ENCODE results near the gene EPHA1. TPM values are rescaled to one million over a fixed set of nuclear protein-coding genes. Genes with fewer than 3 reads are reported as not detected.
"Not testable (repeated sequence)": the region's sequence is repeated elsewhere in the genome, so short reads cannot be mapped to it uniquely, and the experiment has no call there.

EPHA1 gene
- total and polyA plus RNA-seq, 2 donors (not counting 1 experiment from before 2014, with no cell fraction given) = 0.39 to 0.49 TPM

DNA sequence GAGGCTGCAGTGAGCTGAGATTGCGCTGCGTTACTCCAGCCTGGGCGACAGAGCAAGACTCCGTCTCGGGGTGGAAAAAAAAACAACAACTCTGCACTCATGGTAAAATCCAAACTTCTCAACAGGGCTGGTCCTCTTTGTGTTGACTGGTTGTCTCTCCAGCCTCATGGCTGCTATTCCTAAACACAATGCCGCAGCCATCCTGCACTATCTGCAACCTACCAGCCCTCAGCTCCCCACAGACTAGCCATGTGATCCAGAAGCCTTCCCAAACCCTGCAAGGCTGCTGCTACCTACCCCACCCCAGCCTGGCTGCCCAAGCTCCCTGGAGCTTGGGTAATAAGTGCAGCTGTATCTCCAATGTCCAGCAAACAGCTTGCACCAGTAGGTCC lies 15.8 kb downstream of the EPHA1 start:
- no peak overlapping the region for H3K27ac ChIP-seq (ENCODE audit: low read length in 2 of 2)
- no peak for ATAC-seq (ENCODE audit: low read depth)

DNA sequence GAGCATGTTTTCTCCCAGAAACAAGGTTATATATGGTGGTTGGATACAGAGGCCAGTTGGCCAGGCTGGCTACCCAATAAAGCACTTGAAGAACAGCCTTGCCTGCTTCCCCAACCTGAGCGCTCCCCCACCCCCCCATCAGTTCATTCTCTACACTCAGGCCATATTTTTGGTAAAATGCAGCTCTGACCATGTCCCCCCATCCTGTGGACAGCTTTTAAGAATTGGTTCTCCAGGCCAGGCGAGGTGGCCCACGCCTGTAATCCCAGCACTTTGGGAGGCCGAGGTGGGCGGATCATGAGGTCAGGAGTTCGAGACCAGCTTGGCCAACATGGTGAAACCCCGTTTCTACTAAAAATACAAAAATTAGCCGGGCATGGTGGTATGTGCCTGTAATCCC lies 16.2 kb downstream of the EPHA1 start:
- CTCF ChIA-PET = interaction anchor here (1.0 to 1.3 kb wide), 2 partner anchors 8 to 12 kb away, joined by 3 to 5 read pairs; no protein-coding TSS in a partner anchor
- H3K4me1 Mint-ChIP-seq; H3K4me1 ChIP-seq (ENCODE audit: control insufficient read depth in 2 of 2, insufficient read depth in 2 of 2, low read length in 2 of 2); H3K9me3 Mint-ChIP-seq (ENCODE audit: insufficient read depth); H3K9me3 ChIP-seq (ENCODE audit: control extremely low read depth in 1 of 3, control insufficient read depth in 2 of 3, insufficient read depth in 1 of 3, low read length in 2 of 3); ATAC-seq (ENCODE audit: low read depth); intact Hi-C loops (cut with micrococcal nuclease); H3K27me3 Mint-ChIP-seq; H3K79me2 ChIP-seq (ENCODE audit: control insufficient read depth, insufficient read depth, low read length); H3K9ac ChIP-seq (ENCODE audit: low read length); DNase-seq; POLR2A ChIA-PET; H2AFZ ChIP-seq (ENCODE audit: insufficient read depth, low read depth, low read length, poor library complexity, severe bottlenecking); H3K4me3 ChIP-seq (ENCODE audit: control extremely low read depth in 1 of 5, extremely low read depth in 1 of 5, insufficient read depth in 1 of 5, low read depth in 2 of 5, low read length in 4 of 5); H3K27me3 ChIP-seq (replicated peaks in 1 of 4; ENCODE audit: control extremely low read depth in 1 of 4, control insufficient read depth in 3 of 4, insufficient read depth in 4 of 4, low read length in 3 of 4); H3K27ac ChIP-seq (ENCODE audit: low read length in 2 of 2); H4K20me1 ChIP-seq (ENCODE audit: control insufficient read depth, insufficient read depth, low read length, poor library complexity, severe bottlenecking); H3K27ac Mint-ChIP-seq; H3K4me3 Mint-ChIP-seq; H3K4me2 ChIP-seq (replicated peaks; ENCODE audit: low read depth, low read length, poor library complexity, severe bottlenecking): not testable (repeated sequence)
- 97% methylated on average over 7 of the region's 8 CpGs for WGBS (ENCODE audit: insufficient coverage)
- peaks cover 0 to 17% of the 10 kb centered on the region in 2 experiments for H3K36me3 ChIP-seq (replicated peaks in 1 of 2; ENCODE audit: control extremely low read depth in 1 of 2, control insufficient read depth in 1 of 2, extremely low read depth in 1 of 2, insufficient read depth in 2 of 2, low read length in 1 of 2)

More for the DNA sequence above, 15.8 kb downstream of the EPHA1 start:
- ChIA-PET POLR2A (no interaction called here), CTCF (interaction anchor here (1.0 to 1.3 kb wide), 2 partner anchors 8 to 12 kb away, joined by 3 to 5 read pairs; no protein-coding TSS in a partner anchor)
- 96% methylated on average over 6 of the region's 6 CpGs for WGBS (ENCODE audit: insufficient coverage)
- Mint-ChIP-seq H3K27me3 (no peaks in the 10 kb centered on the region), H3K27ac (no peak overlapping the region), H3K4me3 (no peak overlapping the region), H3K4me1 (no peaks in the 10 kb centered on the region), H3K9me3 (ENCODE audit: insufficient read depth) (no peaks in the 10 kb centered on the region)
- intact Hi-C loops (cut with micrococcal nuclease) = no loop called here
- Histone ChIP-seq H3K36me3 (replicated peaks in 1 of 2; ENCODE audit: control extremely low read depth in 1 of 2, control insufficient read depth in 1 of 2, extremely low read depth in 1 of 2, insufficient read depth in 2 of 2, low read length in 1 of 2) (peaks cover 0 to 17% of the 10 kb centered on the region in 2 experiments), H2AFZ (ENCODE audit: insufficient read depth, low read depth, low read length, poor library complexity, severe bottlenecking) (no peak overlapping the region), H3K4me2 (replicated peaks; ENCODE audit: low read depth, low read length, poor library complexity, severe bottlenecking) (no peak overlapping the region), H4K20me1 (ENCODE audit: control insufficient read depth, insufficient read depth, low read length, poor library complexity, severe bottlenecking) (no peaks in the 10 kb centered on the region), H3K9ac (ENCODE audit: low read length) (no peak overlapping the region), H3K9me3 (ENCODE audit: control extremely low read depth in 1 of 3, control insufficient read depth in 2 of 3, insufficient read depth in 1 of 3, low read length in 2 of 3) (no peaks in the 10 kb centered on the region), H3K4me3 (ENCODE audit: control extremely low read depth in 1 of 5, extremely low read depth in 1 of 5, insufficient read depth in 1 of 5, low read depth in 2 of 5, low read length in 4 of 5) (no peak overlapping the region), H3K4me1 (ENCODE audit: control insufficient read depth in 2 of 2, insufficient read depth in 2 of 2, low read length in 2 of 2) (no peaks in the 10 kb centered on the region), H3K27me3 (replicated peaks in 1 of 4; ENCODE audit: control extremely low read depth in 1 of 4, control insufficient read depth in 3 of 4, insufficient read depth in 4 of 4, low read length in 3 of 4) (no peaks in the 10 kb centered on the region), H3K79me2 (ENCODE audit: control insufficient read depth, insufficient read depth, low read length) (no peaks in the 10 kb centered on the region)
- TF ChIP-seq EZH2 (IDR thresholded peaks at IDR 0.05; ENCODE audit: borderline replicate concordance, insufficient read depth, low read depth, low read length, poor library complexity, severe bottlenecking) = no peak
- TF ChIP-seq, protein P1, sequence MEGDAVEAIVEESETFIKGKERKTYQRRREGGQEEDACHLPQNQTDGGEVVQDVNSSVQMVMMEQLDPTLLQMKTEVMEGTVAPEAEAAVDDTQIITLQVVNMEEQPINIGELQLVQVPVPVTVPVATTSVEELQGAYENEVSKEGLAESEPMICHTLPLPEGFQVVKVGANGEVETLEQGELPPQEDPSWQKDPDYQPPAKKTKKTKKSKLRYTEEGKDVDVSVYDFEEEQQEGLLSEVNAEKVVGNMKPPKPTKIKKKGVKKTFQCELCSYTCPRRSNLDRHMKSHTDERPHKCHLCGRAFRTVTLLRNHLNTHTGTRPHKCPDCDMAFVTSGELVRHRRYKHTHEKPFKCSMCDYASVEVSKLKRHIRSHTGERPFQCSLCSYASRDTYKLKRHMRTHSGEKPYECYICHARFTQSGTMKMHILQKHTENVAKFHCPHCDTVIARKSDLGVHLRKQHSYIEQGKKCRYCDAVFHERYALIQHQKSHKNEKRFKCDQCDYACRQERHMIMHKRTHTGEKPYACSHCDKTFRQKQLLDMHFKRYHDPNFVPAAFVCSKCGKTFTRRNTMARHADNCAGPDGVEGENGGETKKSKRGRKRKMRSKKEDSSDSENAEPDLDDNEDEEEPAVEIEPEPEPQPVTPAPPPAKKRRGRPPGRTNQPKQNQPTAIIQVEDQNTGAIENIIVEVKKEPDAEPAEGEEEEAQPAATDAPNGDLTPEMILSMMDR (IDR thresholded peaks at IDR 0.05) = no peak
- DNase-seq = no peak
